HT1080 (cell line): Measurements from ENCODE around the gene INKA2. TPM values are rescaled to one million over a fixed set of nuclear protein-coding genes. Genes with fewer than 3 reads are reported as not detected.
"Not testable (repeated sequence)": the region's sequence is repeated elsewhere in the genome, so short reads cannot be mapped to it uniquely, and the experiment has no call there.

ENCODE experiments used
- DNase-seq: peaks from one replicate; pipeline ENCODE4 v3.0.0-alpha.2; 2015; ENCODE audit warnings: low read depth
- total RNA-seq: library from RNA; depleted of rRNA; stranded (reverse); fragments of >200 nt; shearing (Covaris generic); gene quantifications from 2 replicates; pipeline ENCODE4 v1.2.3, GENCODE V29; 2014

Gene INKA2
- total RNA-seq, 1 experiment from 2014 or later = 4.2 TPM

GRCh38 chr1:111750856-111751255 lies 11.7 kb upstream of the INKA2 start:
- DNase-seq = no peak

DNA sequence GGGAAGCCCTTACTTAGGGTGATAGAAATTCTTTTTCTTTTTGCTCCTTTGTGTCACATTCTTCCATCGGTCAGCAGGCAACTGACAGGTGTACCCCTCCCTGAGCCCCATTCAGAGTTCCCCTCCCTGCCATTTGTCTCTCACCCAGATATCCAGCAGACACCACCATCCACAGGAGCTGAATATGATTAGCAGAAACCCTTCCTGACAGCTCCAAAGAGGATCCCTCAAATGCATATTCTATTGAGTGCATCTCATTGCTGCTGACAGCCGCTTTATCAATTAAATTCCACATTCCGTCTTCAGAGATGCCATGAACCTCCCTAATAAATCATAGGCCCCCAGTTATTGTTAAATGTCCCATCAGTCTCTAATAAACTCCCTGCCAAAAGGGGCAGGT lies 10.4 kb upstream of the INKA2 start:
- DNase-seq = no peak

GRCh38 chr1:111747947-111748346 lies 8.8 kb upstream of the INKA2 start:
- DNase-seq = no peak

DNA sequence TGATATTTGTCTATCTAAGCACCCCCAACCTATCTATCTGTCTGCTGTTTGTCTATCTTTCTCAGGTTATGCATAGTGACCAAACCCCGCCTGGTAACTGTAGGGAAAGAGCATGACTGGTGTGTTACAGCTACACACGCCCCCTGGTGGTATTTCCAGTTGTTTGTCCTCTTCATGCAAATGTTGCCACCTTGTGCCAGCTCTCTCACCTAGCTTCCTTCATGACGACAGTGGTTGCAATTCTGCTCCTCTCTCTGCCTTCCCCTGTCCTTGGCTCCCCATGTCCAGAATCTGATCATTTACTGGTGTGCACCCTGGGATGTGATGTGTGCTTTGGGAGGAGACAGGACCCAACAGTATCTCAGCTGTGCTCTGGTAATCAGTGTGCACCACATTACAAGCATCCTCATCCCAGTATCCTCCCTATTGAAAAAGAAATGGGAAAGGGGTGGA lies 8.1 kb upstream of the INKA2 start:
- peak; percentile 72 for DNase-seq

GRCh38 chr1:111746614-111746999 lies 7.4 kb upstream of the INKA2 start:
- DNase-seq = no peak

GRCh38 chr1:111745675-111746613 lies 6.7 kb upstream of the INKA2 start:
- DNase-seq = no peak

DNA sequence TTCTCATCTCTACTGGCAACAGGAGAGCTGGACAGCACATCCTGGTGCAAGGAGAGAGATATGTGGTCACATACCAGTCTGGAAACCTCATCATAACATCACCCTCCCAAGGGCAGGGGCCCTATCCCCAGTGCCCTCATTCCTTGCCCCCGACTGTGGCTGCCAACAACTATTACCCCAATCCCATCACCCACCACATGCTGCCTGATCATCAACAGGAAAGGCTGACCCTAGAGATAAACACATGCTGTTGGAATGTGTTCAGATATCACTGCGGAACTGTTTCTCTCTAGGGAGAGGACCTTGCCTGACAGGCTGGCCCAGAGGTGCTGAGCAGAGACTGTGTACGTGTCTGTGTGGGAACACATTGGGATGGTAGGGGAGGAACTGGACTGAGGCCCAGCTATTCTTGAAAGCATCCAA lies 4.5 kb upstream of the INKA2 start:
- peak; percentile 51 for DNase-seq

DNA sequence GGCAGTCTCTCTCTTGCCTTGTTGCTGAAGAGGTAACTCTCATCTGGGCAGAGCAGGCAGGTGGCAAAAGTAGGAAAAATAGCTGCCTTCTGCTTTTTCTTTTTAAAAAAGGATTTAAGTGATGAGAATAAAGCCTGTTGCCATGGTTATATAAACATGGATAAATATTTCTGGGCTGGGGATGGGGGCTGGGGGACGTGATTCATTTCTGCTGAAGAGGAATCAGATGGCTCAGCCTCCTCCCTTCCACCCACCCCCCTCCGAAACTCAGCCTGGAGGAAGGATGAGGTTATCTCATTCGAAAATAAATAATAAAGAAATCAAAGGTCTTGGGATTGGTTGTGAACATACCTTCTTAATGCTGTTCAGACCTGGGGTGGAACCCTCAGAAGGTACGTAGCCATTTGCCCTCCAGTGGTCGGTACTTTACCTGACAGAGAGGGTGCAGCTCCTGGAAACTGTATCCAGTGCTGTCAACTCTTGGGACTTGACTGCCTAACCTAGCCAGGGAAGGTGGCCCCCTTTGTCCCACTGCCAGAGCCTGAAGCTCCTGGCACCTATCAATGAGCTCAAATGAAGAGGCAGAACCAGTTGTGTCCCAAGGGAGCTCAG lies 3.8 kb upstream of the INKA2 start:
- peak; percentile 49 for DNase-seq

- not testable (repeated sequence) for DNase-seq
These were observed 3.1 kb upstream of the INKA2 start for GRCh38 chr1:111742292-111742691.

GRCh38 chr1:111739925-111740765 lies 950 bp upstream of the INKA2 start:
- DNase-seq = no peak

GRCh38 chr1:111738436-111739193 lies 580 bp downstream of the INKA2 start:
- peak; percentile 55 for DNase-seq

DNA sequence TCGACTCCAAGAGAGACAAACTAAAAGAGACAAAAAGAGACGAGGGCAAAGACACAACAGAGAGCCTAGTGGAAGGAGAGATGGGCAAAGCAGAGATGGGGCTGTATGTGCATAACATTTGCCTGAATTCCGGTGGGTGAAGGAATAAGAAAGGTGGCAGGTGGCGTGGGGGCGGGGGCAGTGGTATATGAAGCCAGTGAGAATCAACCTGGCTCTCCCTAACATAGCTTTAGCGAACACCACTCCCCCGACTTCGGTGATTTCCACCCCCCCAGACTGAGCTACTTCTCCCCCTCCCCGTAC lies 1.1 kb downstream of the INKA2 start:
- DNase-seq = no peak

GRCh38 chr1:111737216-111738132 lies 1.7 kb downstream of the INKA2 start:
- no peak for DNase-seq

- DNase-seq = no peak
These were observed 2.5 kb downstream of the INKA2 start for GRCh38 chr1:111736548-111737215.

DNA sequence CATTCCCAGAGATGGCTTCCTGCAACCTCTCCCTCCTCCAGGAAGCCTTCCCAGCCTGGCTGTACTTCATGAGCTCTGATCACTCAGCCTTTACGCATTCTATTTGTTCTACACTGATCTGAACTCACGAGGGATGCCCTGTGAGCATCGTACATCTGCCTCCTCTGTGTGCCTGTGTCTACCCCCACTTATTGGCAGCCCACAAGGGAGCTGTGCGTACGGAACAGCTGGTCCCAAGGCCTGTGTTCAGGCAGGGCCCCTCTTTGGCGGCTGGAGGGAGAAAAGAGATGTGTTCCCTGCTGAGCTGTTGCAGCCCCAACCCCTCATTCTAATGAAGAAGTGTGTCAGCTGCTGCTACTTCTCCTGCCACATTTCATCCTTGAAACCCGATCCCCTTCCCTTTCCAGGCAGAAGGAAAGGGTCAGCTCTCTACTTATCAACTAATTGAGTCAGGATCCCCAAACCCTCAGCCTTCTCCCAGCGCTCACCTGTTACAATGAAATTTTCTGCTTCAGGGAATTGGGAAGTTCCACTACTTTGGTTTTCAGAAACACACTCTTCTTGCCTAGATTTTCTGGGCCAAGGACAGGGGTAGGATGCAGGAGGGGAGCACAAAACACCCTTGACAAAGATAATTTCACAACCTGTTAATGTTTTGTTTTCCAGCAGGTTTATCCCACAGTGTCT lies 3.2 kb downstream of the INKA2 start:
- no peak for DNase-seq

GRCh38 chr1:111735321-111735720 lies 3.9 kb downstream of the INKA2 start:
- no peak for DNase-seq

GRCh38 chr1:111734856-111735255 lies 4.3 kb downstream of the INKA2 start:
- no peak for DNase-seq

- DNase-seq = no peak
These were observed 4.8 kb downstream of the INKA2 start for GRCh38 chr1:111734426-111734825.

DNA sequence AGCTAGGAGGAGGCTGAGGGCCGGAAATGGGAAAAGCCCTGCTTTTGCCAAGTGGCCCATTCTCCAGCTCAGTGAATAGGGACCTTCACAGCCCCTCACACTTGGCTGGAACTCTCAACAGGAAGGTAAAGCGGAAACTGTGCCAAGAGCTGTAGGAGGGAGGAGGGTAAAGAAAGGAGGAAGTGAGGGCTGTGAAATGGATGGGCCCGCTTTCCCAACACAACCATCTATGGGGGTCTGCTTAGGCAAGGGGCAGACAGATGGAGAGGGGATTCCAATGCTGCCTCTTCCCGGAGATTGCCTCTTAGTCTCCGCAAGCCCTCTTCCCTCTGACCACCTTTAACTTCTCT lies 5.2 kb downstream of the INKA2 start:
- DNase-seq = no peak
